Panc1 (cell line): ENCODE measurements around the gene CREB1. TPM values are rescaled to one million over a fixed set of nuclear protein-coding genes. Genes with fewer than 3 reads are reported as not detected.
A peak's percentile ranks its signal among the peaks of the same experiment; 100 is the strongest.

Experiments
- ATAC-seq: fragments of 200-7000 bp; cut with Tn5 transposase; 2 replicates; pipeline ENCODE4 v1.9.1; 2020; ENCODE audit warnings: mild to moderate bottlenecking, moderate library complexity
- BruUV-seq: library from RNA; stranded (reverse); fragments of 400-500 nt; replicated peaks from 2 replicates; lab custom pipeline; 2021; lab: Mats Ljungman, UMichigan
- CTCF ChIA-PET: fragments of 300-600 bp; sonication (Branson Sonifier 250); formaldehyde crosslinking; loops from one replicate; lab custom pipeline; 2022; ENCODE audit warnings: antibody characterized with exemption; lab: Charles Lee
- POLR2A ChIA-PET: fragments of 300-600 bp; sonication (Branson Sonifier 250); formaldehyde crosslinking; loops from one replicate; lab custom pipeline; 2022; ENCODE audit warnings: antibody characterized with exemption; lab: Charles Lee
- DNase-seq: peaks from one replicate; pipeline ENCODE4 v3.0.0-alpha.2; 2010; ENCODE audit warnings: low read depth, low spot score
- H3K27ac ChIP-seq: 2 replicates; pipeline ENCODE4 v1.5.1; 2011; ENCODE audit warnings: mild to moderate bottlenecking, low read length, inconsistent platforms
- H3K27me3 ChIP-seq: fragments of 200-500 bp; sonication (Bioruptor generic); 2 replicates; pipeline ENCODE4 v1.6.0; 2014; ENCODE audit warnings: low read length, inconsistent platforms; ENCODE audit not compliant: control insufficient read depth, insufficient read depth
- H3K36me3 ChIP-seq: fragments of 200-500 bp; sonication (Bioruptor generic); 2 replicates; pipeline ENCODE4 v1.5.1; 2014; ENCODE audit warnings: inconsistent platforms, mild to moderate bottlenecking, low read length, moderate library complexity; ENCODE audit not compliant: control insufficient read depth, insufficient read depth
- H3K4me1 ChIP-seq: 2 replicates; pipeline ENCODE4 v1.5.1; 2011; ENCODE audit warnings: inconsistent platforms, mild to moderate bottlenecking, low read length, moderate library complexity; ENCODE audit not compliant: control insufficient read depth, insufficient read depth
- H3K4me3 ChIP-seq, 2 experiments: 2 replicates each; pipeline ENCODE4 v1.5.1; 2011 to 2012; ENCODE audit warnings: low read depth in 2 of 2, low read length in 2 of 2, mild to moderate bottlenecking in 2 of 2, inconsistent platforms in 1 of 2, moderate library complexity in 1 of 2
- H3K9me3 ChIP-seq: fragments of 200-500 bp; sonication (Bioruptor generic); 2 replicates; pipeline ENCODE4 v1.5.1; 2014; ENCODE audit warnings: low read depth, mild to moderate bottlenecking, inconsistent platforms, low read length, moderate library complexity; ENCODE audit not compliant: control insufficient read depth, insufficient read depth
- CTCF ChIP-seq: fragments of 450-650 bp; IDR thresholded peaks from 2 replicates; pipeline ENCODE4 v1.5.1; 2017; ENCODE audit warnings: mild to moderate bottlenecking
- POLR2AphosphoS5 ChIP-seq: IDR thresholded peaks from 2 replicates; pipeline ENCODE4 v1.6.1; 2012; ENCODE audit warnings: mild to moderate bottlenecking, low read depth, low read length, moderate library complexity
- REST ChIP-seq, 2 experiments: IDR thresholded peaks; 2 replicates each; pipeline ENCODE4 v1.6.1; 2011 to 2012; ENCODE audit warnings: low read depth in 2 of 2, control low read depth in 1 of 2, low read length in 1 of 2, mild to moderate bottlenecking in 1 of 2, moderate library complexity in 1 of 2; ENCODE audit not compliant: insufficient read depth in 1 of 2
- SIN3A ChIP-seq: IDR thresholded peaks from 2 replicates; pipeline ENCODE4 v1.6.1; 2012; ENCODE audit warnings: low read depth, mild to moderate bottlenecking, low read length, moderate library complexity, borderline replicate concordance; ENCODE audit not compliant: insufficient read depth
- TCF7L2 ChIP-seq: IDR thresholded peaks from 2 replicates; pipeline ENCODE4 v1.6.1; 2011; ENCODE audit warnings: mild to moderate bottlenecking, low read depth, low read length, inconsistent platforms
- in situ Hi-C: cut with HindIII; loops from 2 replicates; pipeline ENCODE4 v1.10.0; 2016; ENCODE audit warnings: low sequenced_read_pairs, low pct_unique_long_range_greater_than_20kb
- intact Hi-C: fragments of 100-400 bp; cut with micrococcal nuclease; formaldehyde crosslinking; loops from one replicate; pipeline ENCODE4 v1.10.0; 2022; ENCODE audit not compliant: unreplicated experiment
- total RNA-seq: library from RNA; stranded (reverse); gene quantifications from one replicate; pipeline ENCODE4 v1.2.1, GENCODE V29; 2021; ENCODE audit not compliant: unreplicated experiment

CREB1 gene
- total RNA-seq, 1 experiment from 2014 or later, result 31.1 TPM

GRCh38 chr2:207614824-207615223, 85.1 kb downstream of the CREB1 start:
- H3K27me3 ChIP-seq, result no peaks in the 10 kb centered on the region
- ChIA-PET POLR2A (no interaction called here), CTCF (no interaction called here)
- no peaks in the 10 kb centered on the region for H3K9me3 ChIP-seq
- H3K27ac ChIP-seq, result no peak overlapping the region
- H3K4me1 ChIP-seq, result peaks cover 10% of the 10 kb centered on the region
- H3K4me3 ChIP-seq, result no peak overlapping the region
- in situ Hi-C loops, result no loop called here
- ATAC-seq (no peak), DNase-seq (no peak)
- H3K36me3 ChIP-seq, result no peaks in the 10 kb centered on the region
- TF ChIP-seq REST (IDR thresholded peaks at IDR 0.05; ENCODE audit: insufficient read depth in 1 of 2, low read depth in 2 of 2, low read length in 1 of 2) (no peak), SIN3A (no peak), POLR2AphosphoS5 (no peak), TCF7L2 (no peak), CTCF (no peak)
- BruUV-seq, result no TSS peak
- intact Hi-C loops, result no loop called here

DNA sequence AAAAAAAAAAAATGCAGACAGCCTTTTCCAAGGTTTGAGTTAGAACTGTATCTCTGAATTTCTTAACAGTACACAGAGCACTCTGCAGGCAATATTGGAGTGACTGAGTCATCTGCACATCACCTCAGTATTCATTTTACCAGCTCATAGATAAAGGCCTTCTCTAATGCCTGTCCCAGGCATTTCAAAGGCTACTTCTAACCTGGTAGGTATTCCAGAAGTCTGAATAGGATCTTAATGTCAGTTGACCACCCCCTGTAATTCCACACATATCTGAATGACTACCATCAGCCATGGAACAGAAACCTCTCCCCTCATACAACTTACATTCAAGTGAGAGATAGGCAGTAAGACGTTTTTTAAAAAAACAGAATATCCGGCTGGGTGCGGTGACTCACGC, 86.4 kb downstream of the CREB1 start:
- no peak for TF ChIP-seq POLR2AphosphoS5
- TF ChIP-seq TCF7L2, result no peak
- no peak for TF ChIP-seq REST (IDR thresholded peaks at IDR 0.05; ENCODE audit: insufficient read depth in 1 of 2, low read depth in 2 of 2, low read length in 1 of 2)
- TF ChIP-seq CTCF, result no peak
- no peak for TF ChIP-seq SIN3A
- Histone ChIP-seq H3K27ac (no peak overlapping the region), H3K36me3 (no peaks in the 10 kb centered on the region), H3K4me3 (no peak overlapping the region), H3K27me3 (no peaks in the 10 kb centered on the region), H3K9me3 (no peaks in the 10 kb centered on the region), H3K4me1 (peaks cover 10% of the 10 kb centered on the region)
- intact Hi-C loops (no loop called here), in situ Hi-C loops (no loop called here)
- BruUV-seq, result no TSS peak
- POLR2A ChIA-PET, result interaction anchor here (0.7 kb wide), 1 partner anchor 77 kb away, joined by 3 read pairs; no protein-coding TSS in a partner anchor
- DNase-seq (no peak), ATAC-seq (peak; percentile 57)
- CTCF ChIA-PET, result no interaction called here
